Kidney (tissue), 14 donors: ENCODE results near the gene MUC20. TPM values are rescaled to one million over a fixed set of nuclear protein-coding genes. Genes with fewer than 3 reads are reported as not detected.

Source experiments
- DNase-seq, 5 donors: peaks; one replicate each; pipeline ENCODE4 v3.0.0-alpha.2; 2013 to 2020
- FAIRE-seq: peaks from 2 replicates; lab custom pipeline; 2012; peaks lifted over from hg19 to GRCh38; lab: Jason Lieb, UNC
- H3K27ac ChIP-seq, 2 donors: one replicate each; pipeline ENCODE4 v1.7.0; 2013; ENCODE audit warnings: low read depth in 2 of 2, low read length in 2 of 2, inconsistent platforms in 1 of 2
- H3K27me3 ChIP-seq: one replicate; pipeline ENCODE4 v1.7.1; 2013; ENCODE audit warnings: low read length, inconsistent platforms; ENCODE audit not compliant: control insufficient read depth, insufficient read depth
- H3K36me3 ChIP-seq, 3 donors: one replicate each; pipeline versions ENCODE4 v1.7.0 to v1.7.1; 2013; ENCODE audit warnings: low read length in 3 of 3, control low read depth in 1 of 3, inconsistent platforms in 1 of 3; ENCODE audit not compliant: insufficient read depth in 3 of 3, control insufficient read depth in 2 of 3
- H3K4me1 ChIP-seq, 3 donors: one replicate each; pipeline versions ENCODE4 v1.7.0 to v1.7.1; 2013; ENCODE audit warnings: low read length in 3 of 3, inconsistent platforms in 1 of 3, low read depth in 1 of 3; ENCODE audit not compliant: control insufficient read depth in 2 of 3, insufficient read depth in 2 of 3
- H3K4me3 ChIP-seq, 3 donors: one replicate each; pipeline versions ENCODE4 v1.7.0 to v1.8.1; 2013; ENCODE audit warnings: low read length in 3 of 3, control low read depth in 1 of 3, inconsistent platforms in 1 of 3
- H3K9ac ChIP-seq, 3 donors: one replicate each; pipeline versions ENCODE4 v1.7.0 to v1.7.1; 2013; ENCODE audit warnings: low read length in 3 of 3, control low read depth in 1 of 3, inconsistent platforms in 1 of 3
- H3K9me3 ChIP-seq, 3 donors: one replicate each; pipeline versions ENCODE4 v1.7.0 to v1.7.1; 2013; ENCODE audit warnings: low read length in 3 of 3, control low read depth in 1 of 3, inconsistent platforms in 1 of 3; ENCODE audit not compliant: control insufficient read depth in 2 of 3, insufficient read depth in 1 of 3
- intact Hi-C: fragments of 100-400 bp; cut with DNase I; formaldehyde crosslinking; loops from one replicate; pipeline ENCODE4 v1.11.1; 2022
- polyA plus RNA-seq: library from polyadenylated mRNA; stranded (reverse); fragments of 350-450 nt; fragmentation: Illumina TruSeq; extraction: RNeasy Lipid Tissue Mini Kit (QIAGEN cat#74804); gene quantifications from one replicate; pipeline ENCODE4 v1.2.3, GENCODE V29; 2014; ENCODE audit warnings: low read depth, low replicate concordance; ENCODE audit not compliant: insufficient read depth
- total RNA-seq: library from RNA; stranded (reverse); fragmentation: NEBNext Ultra II Directional; extraction: Animal tissue kit (Norgen Biotek cat#: 25700); gene quantifications from one replicate; pipeline ENCODE4 v1.2.1, GENCODE V29; 2021
- TF ChIP-seq, protein P1 (sequence below): IDR thresholded peaks from 3 replicates; pipeline ENCODE4 v1.5.1; 2012; ENCODE audit warnings: mild to moderate bottlenecking, moderate library complexity, borderline replicate concordance; ENCODE audit not compliant: insufficient read depth; ENCODE audit errors: extremely low read depth
- donor health status: control.
- donor health status: control.
- donor health status: control.
- donor health status: control.
- donor health status: control.
- donor health status: DM: yes; HTN: yes; CAD: no.
- donor health status: Normal renal cell carcinoma (clear cell type).

MUC20 gene
- total and polyA plus RNA-seq, 2 donors from 2014 or later, result 42.6 to 53.3 TPM

DNA sequence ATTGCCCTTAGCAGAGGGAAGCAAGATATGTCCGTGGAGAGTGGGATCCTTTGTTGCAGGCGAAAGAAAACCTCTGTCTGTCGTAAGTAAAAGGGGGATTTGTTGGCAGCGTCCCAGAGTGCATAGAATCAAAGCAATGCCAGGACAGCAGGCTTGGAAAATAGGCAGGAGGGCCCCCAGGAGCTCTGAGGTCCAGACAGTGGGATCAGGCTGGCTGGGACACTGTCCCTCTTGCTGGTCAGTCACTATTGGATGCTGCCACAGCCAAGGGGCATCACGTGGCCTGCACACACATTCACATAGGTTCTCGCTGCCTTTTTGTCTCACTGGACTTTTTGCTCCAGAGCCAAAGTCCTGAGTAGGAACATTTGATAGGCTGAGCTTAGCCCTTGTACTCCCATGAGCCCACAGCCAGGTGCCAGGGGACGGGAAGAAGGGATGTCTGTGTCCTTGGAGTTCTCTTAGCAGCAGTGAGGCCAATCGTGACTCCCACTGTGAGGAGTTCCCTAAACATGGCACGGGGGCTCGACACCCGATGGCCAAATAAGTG is 10.7 kb downstream of the MUC20 start:
- Histone ChIP-seq H3K36me3 (peaks cover 0 to 40% (median 29%) of the 10 kb centered on the region in 3 donors), H3K9me3 (no peaks in the 10 kb centered on the region), H3K4me3 (no peak overlapping the region), H3K4me1 (peaks cover 0 to 7% (median 4%) of the 10 kb centered on the region in 3 donors), H3K9ac (no peak overlapping the region), H3K27me3 (no peaks in the 10 kb centered on the region), H3K27ac (no peak overlapping the region)
- DNase-seq (peak in 1 of 5 donors; percentile 51), FAIRE-seq (no peak)
- intact Hi-C loops, result no loop called here
- TF ChIP-seq, protein P1, sequence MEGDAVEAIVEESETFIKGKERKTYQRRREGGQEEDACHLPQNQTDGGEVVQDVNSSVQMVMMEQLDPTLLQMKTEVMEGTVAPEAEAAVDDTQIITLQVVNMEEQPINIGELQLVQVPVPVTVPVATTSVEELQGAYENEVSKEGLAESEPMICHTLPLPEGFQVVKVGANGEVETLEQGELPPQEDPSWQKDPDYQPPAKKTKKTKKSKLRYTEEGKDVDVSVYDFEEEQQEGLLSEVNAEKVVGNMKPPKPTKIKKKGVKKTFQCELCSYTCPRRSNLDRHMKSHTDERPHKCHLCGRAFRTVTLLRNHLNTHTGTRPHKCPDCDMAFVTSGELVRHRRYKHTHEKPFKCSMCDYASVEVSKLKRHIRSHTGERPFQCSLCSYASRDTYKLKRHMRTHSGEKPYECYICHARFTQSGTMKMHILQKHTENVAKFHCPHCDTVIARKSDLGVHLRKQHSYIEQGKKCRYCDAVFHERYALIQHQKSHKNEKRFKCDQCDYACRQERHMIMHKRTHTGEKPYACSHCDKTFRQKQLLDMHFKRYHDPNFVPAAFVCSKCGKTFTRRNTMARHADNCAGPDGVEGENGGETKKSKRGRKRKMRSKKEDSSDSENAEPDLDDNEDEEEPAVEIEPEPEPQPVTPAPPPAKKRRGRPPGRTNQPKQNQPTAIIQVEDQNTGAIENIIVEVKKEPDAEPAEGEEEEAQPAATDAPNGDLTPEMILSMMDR, result no peak

GRCh38 chr3:195732940-195733339 is 12.2 kb downstream of the MUC20 start:
- Histone ChIP-seq H3K27me3 (no peaks in the 10 kb centered on the region), H3K9ac (no peak overlapping the region), H3K4me1 (peaks cover 0 to 7% (median under 1%) of the 10 kb centered on the region in 3 donors), H3K27ac (no peak overlapping the region), H3K36me3 (peaks cover 0 to 47% (median 34%) of the 10 kb centered on the region in 3 donors), H3K4me3 (no peak overlapping the region), H3K9me3 (no peaks in the 10 kb centered on the region)
- peak; percentile 71 to 82 (median 76) for DNase-seq
- TF ChIP-seq, protein P1, result no peak
- intact Hi-C loops, result no loop called here
- FAIRE-seq, result no peak

DNA sequence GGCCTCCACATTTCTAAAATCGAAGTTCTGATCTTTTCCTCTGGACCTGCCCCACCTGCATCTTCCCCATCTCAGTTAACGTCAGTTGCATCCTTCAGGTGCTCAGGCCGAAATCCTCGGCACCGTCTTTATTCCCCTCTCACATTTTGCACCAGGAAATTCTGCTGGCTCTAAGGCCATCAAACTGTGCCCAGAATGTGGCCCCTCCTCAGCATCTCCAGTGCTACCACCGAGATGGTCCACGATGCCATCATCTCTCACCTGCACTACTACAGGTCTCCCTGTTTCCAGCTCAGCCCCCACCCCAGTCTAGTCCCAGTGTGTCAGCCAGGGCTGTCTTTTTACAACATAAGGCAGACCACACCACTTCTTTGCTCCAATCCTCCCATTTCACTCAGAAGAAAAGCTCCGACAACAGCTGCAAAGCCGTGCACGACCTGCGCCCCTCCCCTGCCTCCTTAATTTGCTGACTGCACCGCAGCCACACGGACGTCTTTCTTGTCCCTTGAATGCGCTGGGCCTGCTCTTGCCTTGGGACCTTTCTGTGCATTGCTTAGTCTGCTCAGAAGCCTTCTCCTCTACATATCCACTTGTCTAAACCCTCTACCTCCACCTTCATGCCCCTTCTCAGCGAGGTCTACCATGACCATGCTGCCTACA is 14.4 kb downstream of the MUC20 start:
- Histone ChIP-seq H3K27ac (no peak overlapping the region), H3K4me3 (no peak overlapping the region), H3K36me3 (peaks cover 0 to 51% (median 34%) of the 10 kb centered on the region in 3 donors), H3K27me3 (no peaks in the 10 kb centered on the region), H3K4me1 (peaks cover 0 to 3% (median 0%) of the 10 kb centered on the region in 3 donors), H3K9me3 (no peaks in the 10 kb centered on the region), H3K9ac (no peak overlapping the region)
- DNase-seq (peak in 1 of 5 donors; percentile 52), FAIRE-seq (no peak)
- intact Hi-C loops, result no loop called here
- TF ChIP-seq, protein P1, result no peak
